Astrocyte (in vitro differentiated cells and primary cell): ENCODE measurements around the gene PRDX5. TPM values are rescaled to one million over a fixed set of nuclear protein-coding genes. Genes with fewer than 3 reads are reported as not detected.
A peak's percentile ranks its signal among the peaks of the same experiment; 100 is the strongest.

ENCODE experiments used
- DNase-seq: peaks from one replicate; pipeline ENCODE4 v3.0.0-alpha.2; 2010; ENCODE audit warnings: low read depth
- FAIRE-seq: peaks from 2 replicates; lab custom pipeline; 2011; peaks lifted over from hg19 to GRCh38; lab: Jason Lieb, UNC
- H2AFZ ChIP-seq: 2 replicates; pipeline ENCODE4 v1.6.0; 2012; ENCODE audit warnings: low read depth, low read length, inconsistent platforms
- H3K27ac ChIP-seq: 2 replicates; pipeline ENCODE4 v1.5.1; 2011; ENCODE audit warnings: low read depth, low read length, inconsistent platforms
- H3K27me3 ChIP-seq: 2 replicates; pipeline ENCODE4 v1.6.0; 2011; ENCODE audit warnings: low read length, inconsistent platforms; ENCODE audit not compliant: insufficient read depth
- H3K36me3 ChIP-seq: 2 replicates; pipeline ENCODE4 v1.5.1; 2011; ENCODE audit warnings: low read length, inconsistent platforms; ENCODE audit not compliant: insufficient read depth
- H3K4me1 ChIP-seq: 2 replicates; pipeline ENCODE4 v1.5.1; 2011; ENCODE audit warnings: low read length, inconsistent platforms; ENCODE audit not compliant: insufficient read depth
- H3K4me2 ChIP-seq: 2 replicates; pipeline ENCODE4 v1.6.0; 2012; ENCODE audit warnings: low read length, inconsistent platforms
- H3K4me3 ChIP-seq: 2 replicates; pipeline ENCODE4 v1.5.1; 2011; ENCODE audit warnings: low read depth, mild to moderate bottlenecking, low read length, inconsistent platforms; ENCODE audit not compliant: insufficient read depth
- H3K79me2 ChIP-seq: 2 replicates; pipeline ENCODE4 v1.6.0; 2012; ENCODE audit warnings: mild to moderate bottlenecking, low read length, inconsistent platforms; ENCODE audit not compliant: insufficient read depth
- H3K9ac ChIP-seq: 2 replicates; pipeline ENCODE4 v1.6.0; 2012; ENCODE audit warnings: mild to moderate bottlenecking, low read length, inconsistent platforms
- H3K9me3 ChIP-seq: 2 replicates; pipeline ENCODE4 v1.5.1; 2012; ENCODE audit warnings: low read depth, mild to moderate bottlenecking, low read length, inconsistent platforms; ENCODE audit not compliant: insufficient read depth
- H4K20me1 ChIP-seq: 2 replicates; pipeline ENCODE4 v1.6.0; 2012; ENCODE audit warnings: low read length, inconsistent platforms; ENCODE audit not compliant: insufficient read depth
- H3K27ac Mint-ChIP-seq: one replicate; pipeline ENCODE4 v1.8.0; 2021; ENCODE audit warnings: mild to moderate bottlenecking, mixed read lengths; ENCODE audit not compliant: unreplicated experiment
- H3K27me3 Mint-ChIP-seq: one replicate; pipeline ENCODE4 v1.8.0; 2021; ENCODE audit warnings: low read depth, mixed read lengths; ENCODE audit not compliant: unreplicated experiment
- H3K36me3 Mint-ChIP-seq: one replicate; pipeline ENCODE4 v1.8.0; 2021; ENCODE audit warnings: low read depth, mixed read lengths; ENCODE audit not compliant: unreplicated experiment
- H3K4me1 Mint-ChIP-seq: one replicate; pipeline ENCODE4 v1.8.0; 2021; ENCODE audit warnings: low read depth, mixed read lengths; ENCODE audit not compliant: unreplicated experiment
- H3K4me3 Mint-ChIP-seq: one replicate; pipeline ENCODE4 v1.8.0; 2021; ENCODE audit warnings: mild to moderate bottlenecking, moderate library complexity, mixed read lengths; ENCODE audit not compliant: unreplicated experiment
- H3K9me3 Mint-ChIP-seq: one replicate; pipeline ENCODE4 v1.8.0; 2021; ENCODE audit warnings: mild to moderate bottlenecking, mixed read lengths; ENCODE audit not compliant: unreplicated experiment
- EZH2 ChIP-seq: IDR thresholded peaks from 2 replicates; pipeline ENCODE4 v1.6.1; 2012; ENCODE audit warnings: mild to moderate bottlenecking, low read length, inconsistent platforms; ENCODE audit not compliant: insufficient read depth
- microRNA-seq: library from miRNA; unstranded; fragments of <30 nt; microRNA quantifications from one replicate; pipeline ENCODE4 v1.2.0, GENCODE V29; 2020
- total RNA-seq: library from RNA; stranded (reverse); gene quantifications from 2 replicates; pipeline ENCODE4 v1.2.1, GENCODE V29; 2021
- TF ChIP-seq, protein P1 (sequence below): IDR thresholded peaks from 2 replicates; pipeline ENCODE4 v1.5.1; 2011; ENCODE audit warnings: low read depth, mild to moderate bottlenecking, inconsistent platforms, low read length, moderate library complexity; ENCODE audit not compliant: insufficient read depth

Gene PRDX5
- total RNA-seq, 1 donor from 2014 or later = 243 TPM

DNA sequence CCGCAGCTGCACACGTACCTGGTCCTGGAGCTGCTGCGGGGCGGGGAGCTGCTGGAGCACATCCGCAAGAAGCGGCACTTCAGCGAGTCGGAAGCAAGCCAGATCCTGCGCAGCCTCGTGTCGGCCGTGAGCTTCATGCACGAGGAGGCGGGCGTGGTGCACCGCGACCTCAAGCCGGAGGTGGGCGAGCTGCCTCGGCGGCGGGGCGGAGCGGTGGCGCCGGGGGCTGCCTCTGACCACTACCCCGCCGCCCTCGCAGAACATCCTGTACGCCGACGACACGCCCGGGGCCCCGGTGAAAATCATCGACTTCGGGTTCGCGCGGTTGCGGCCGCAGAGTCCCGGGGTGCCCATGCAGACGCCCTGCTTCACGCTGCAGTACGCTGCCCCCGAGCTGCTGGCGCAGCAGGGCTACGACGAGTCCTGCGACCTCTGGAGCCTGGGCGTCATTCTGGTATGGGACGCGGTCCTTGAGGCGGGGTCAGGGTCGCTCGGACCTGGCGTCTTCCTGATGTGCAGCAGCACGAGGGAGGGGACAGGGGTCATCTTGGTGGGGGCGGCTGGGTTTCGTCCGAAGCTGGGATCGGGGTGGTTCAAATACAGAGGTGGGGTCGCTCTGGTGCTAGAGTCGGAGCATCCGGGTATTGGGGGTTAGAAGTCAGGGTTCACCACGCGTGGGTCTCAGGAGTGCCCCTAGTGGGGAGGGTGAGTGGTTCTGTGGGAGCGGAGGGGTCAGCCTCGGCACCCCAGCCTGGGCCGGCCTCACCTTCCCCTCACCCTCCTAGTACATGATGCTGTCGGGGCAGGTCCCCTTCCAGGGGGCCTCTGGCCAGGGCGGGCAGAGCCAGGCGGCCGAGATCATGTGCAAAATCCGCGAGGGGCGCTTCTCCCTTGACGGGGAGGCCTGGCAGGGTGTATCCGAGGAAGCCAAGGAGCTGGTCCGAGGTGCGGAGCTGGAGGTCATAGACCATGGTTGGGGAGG is 51.8 kb downstream of the PRDX5 start:
- TF ChIP-seq, protein P1, sequence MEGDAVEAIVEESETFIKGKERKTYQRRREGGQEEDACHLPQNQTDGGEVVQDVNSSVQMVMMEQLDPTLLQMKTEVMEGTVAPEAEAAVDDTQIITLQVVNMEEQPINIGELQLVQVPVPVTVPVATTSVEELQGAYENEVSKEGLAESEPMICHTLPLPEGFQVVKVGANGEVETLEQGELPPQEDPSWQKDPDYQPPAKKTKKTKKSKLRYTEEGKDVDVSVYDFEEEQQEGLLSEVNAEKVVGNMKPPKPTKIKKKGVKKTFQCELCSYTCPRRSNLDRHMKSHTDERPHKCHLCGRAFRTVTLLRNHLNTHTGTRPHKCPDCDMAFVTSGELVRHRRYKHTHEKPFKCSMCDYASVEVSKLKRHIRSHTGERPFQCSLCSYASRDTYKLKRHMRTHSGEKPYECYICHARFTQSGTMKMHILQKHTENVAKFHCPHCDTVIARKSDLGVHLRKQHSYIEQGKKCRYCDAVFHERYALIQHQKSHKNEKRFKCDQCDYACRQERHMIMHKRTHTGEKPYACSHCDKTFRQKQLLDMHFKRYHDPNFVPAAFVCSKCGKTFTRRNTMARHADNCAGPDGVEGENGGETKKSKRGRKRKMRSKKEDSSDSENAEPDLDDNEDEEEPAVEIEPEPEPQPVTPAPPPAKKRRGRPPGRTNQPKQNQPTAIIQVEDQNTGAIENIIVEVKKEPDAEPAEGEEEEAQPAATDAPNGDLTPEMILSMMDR = no peak
- TF ChIP-seq EZH2 = no peak
- H3K27ac Mint-ChIP-seq = no peak overlapping the region
- no peaks in the 10 kb centered on the region for H3K9me3 Mint-ChIP-seq
- Histone ChIP-seq H4K20me1 (peaks cover 9% of the 10 kb centered on the region), H3K4me1 (no peaks in the 10 kb centered on the region), H3K4me3 (no peak overlapping the region), H3K79me2 (no peaks in the 10 kb centered on the region), H3K4me2 (no peak overlapping the region), H3K27me3 (no peaks in the 10 kb centered on the region), H3K9ac (no peak overlapping the region), H2AFZ (no peak overlapping the region), H3K27ac (no peak overlapping the region), H3K36me3 (peaks cover 5% of the 10 kb centered on the region), H3K9me3 (no peaks in the 10 kb centered on the region)
- DNase-seq = no peak
- FAIRE-seq = no peak
- no peaks in the 10 kb centered on the region for H3K4me1 Mint-ChIP-seq
- H3K27me3 Mint-ChIP-seq = peaks cover 3% of the 10 kb centered on the region
- peaks cover 19% of the 10 kb centered on the region for H3K36me3 Mint-ChIP-seq
- no peak overlapping the region for H3K4me3 Mint-ChIP-seq

DNA sequence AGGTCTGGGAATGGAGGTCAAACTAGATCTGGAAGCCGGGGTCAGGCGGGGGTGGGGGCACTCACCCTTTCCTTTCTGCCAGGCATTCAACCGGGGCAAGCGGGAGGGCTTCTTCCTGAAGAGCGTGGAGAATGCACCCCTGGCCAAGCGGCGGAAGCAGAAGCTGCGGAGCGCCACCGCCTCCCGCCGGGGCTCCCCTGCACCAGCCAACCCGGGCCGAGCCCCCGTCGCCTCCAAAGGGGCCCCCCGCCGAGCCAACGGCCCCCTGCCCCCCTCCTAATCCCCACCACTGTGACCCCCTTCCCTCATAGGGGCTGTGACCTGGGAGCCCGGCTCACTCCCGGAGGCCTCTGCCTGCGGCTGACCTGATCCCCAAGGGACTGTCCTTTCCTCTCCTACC is 53.3 kb downstream of the PRDX5 start:
- H3K9me3 Mint-ChIP-seq = no peaks in the 10 kb centered on the region
- Histone ChIP-seq H3K9ac (no peak overlapping the region), H3K36me3 (no peaks in the 10 kb centered on the region), H3K4me3 (no peak overlapping the region), H3K27me3 (no peaks in the 10 kb centered on the region), H3K4me2 (no peak overlapping the region), H3K79me2 (no peaks in the 10 kb centered on the region), H3K4me1 (no peaks in the 10 kb centered on the region), H2AFZ (no peak overlapping the region), H3K27ac (no peak overlapping the region), H3K9me3 (no peaks in the 10 kb centered on the region), H4K20me1 (peaks cover 6% of the 10 kb centered on the region)
- TF ChIP-seq, protein P1 = no peak
- TF ChIP-seq EZH2 = no peak
- FAIRE-seq (no peak), DNase-seq (no peak)
- H3K27ac Mint-ChIP-seq = no peak overlapping the region
- no peaks in the 10 kb centered on the region for H3K4me1 Mint-ChIP-seq
- H3K27me3 Mint-ChIP-seq = peaks cover 3% of the 10 kb centered on the region
- H3K4me3 Mint-ChIP-seq = no peak overlapping the region
- peaks cover 14% of the 10 kb centered on the region for H3K36me3 Mint-ChIP-seq

Small RNAs within 50 kb of the gene (microRNA-seq; reads per million reads assigned to microRNA genes)
- gene MIR1237 (9.3 reads per million, percentile 34 among the genes with 10 or more reads in this experiment), gene MIR7155 (1.1 reads per million)

Other genes with a start within 250 kb of the PRDX5 start
- 3.4 and 5.1 TPM in 2 replicates for gene MACROD1, start 152.0 kb upstream of the PRDX5 start, total RNA-seq
- gene STIP1, start 131.9 kb upstream of the PRDX5 start, total RNA-seq = 179 and 200 TPM in 2 replicates
- 1.3 and 1.6 TPM in 2 replicates for gene FERMT3, start 111.4 kb upstream of the PRDX5 start, total RNA-seq
- 28.8 and 29.4 TPM in 2 replicates for gene TRPT1, start 91.9 kb upstream of the PRDX5 start, total RNA-seq
- gene NUDT22, start 91.8 kb upstream of the PRDX5 start, total RNA-seq = 40.2 and 40.7 TPM in 2 replicates
- 23.8 and 25.7 TPM in 2 replicates for gene DNAJC4, start 87.6 kb upstream of the PRDX5 start, total RNA-seq
- 30.4 and 36.8 TPM in 2 replicates for gene VEGFB, start 83.5 kb upstream of the PRDX5 start, total RNA-seq
- 41.5 and 45.6 TPM in 2 replicates for gene FKBP2, start 77.0 kb upstream of the PRDX5 start, total RNA-seq
- gene PPP1R14B, start 71.2 kb upstream of the PRDX5 start, total RNA-seq = 338 and 370 TPM in 2 replicates
- gene PLCB3, start 66.6 kb upstream of the PRDX5 start, total RNA-seq = 48.7 and 50.9 TPM in 2 replicates
- 43.6 and 46.6 TPM in 2 replicates for gene BAD, start 33.5 kb upstream of the PRDX5 start, total RNA-seq
- gene GPR137, start 32.3 kb upstream of the PRDX5 start, total RNA-seq = 46.8 and 48.5 TPM in 2 replicates
- gene KCNK4, start 26.8 kb upstream of the PRDX5 start, total RNA-seq = 0.52 TPM in 1 of 2 replicates, not detected in the other
- not detected in 2 replicates for gene CATSPERZ, start 17.8 kb upstream of the PRDX5 start, total RNA-seq
- gene ESRRA, start 12.6 kb upstream of the PRDX5 start, total RNA-seq = 25.0 and 26.3 TPM in 2 replicates
- 130 and 146 TPM in 2 replicates for gene TRMT112, start 562 bp upstream of the PRDX5 start, total RNA-seq
- 1.2 and 1.6 TPM in 2 replicates for gene CCDC88B, start 22.1 kb downstream of the PRDX5 start, total RNA-seq
- gene RPS6KA4, start 41.0 kb downstream of the PRDX5 start, total RNA-seq = 30.7 and 36.2 TPM in 2 replicates
- gene SLC22A11, start 237.8 kb downstream of the PRDX5 start, total RNA-seq = not detected in 2 replicates